Measurements from ENCODE around the gene SPAG4. TPM values are rescaled to one million over a fixed set of nuclear protein-coding genes. Genes with fewer than 3 reads are reported as not detected.

SPAG4 gene
- total RNA-seq, 1 donor from 2014 or later: 2.4 TPM

DNA sequence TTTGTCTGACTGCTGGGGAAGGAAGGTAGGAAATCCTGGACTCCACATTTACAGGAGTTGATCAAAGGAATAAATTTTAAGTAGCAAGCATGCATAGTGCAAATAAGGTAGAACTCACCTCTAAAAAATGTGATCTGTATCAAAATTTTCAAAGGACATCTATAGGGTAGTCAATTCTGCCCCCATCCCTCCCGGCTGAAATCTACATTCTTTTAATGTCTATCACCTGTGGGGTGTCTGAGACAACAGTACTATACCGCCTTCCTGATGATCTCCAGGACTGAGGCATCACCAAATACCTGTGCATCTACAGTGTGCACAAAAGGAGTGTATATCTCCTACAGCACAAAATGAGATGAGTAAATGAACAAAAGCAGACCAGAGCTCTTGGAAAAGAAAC, 29.2 kb downstream of the SPAG4 start:
- Mint-ChIP-seq H3K27ac (no peak overlapping the region), H3K4me3 (no peak overlapping the region), H3K4me1 (ENCODE audit: unreplicated experiment) (peaks cover 16% of the 10 kb centered on the region), H3K9me3 (no peaks in the 10 kb centered on the region), H3K27me3 (no peaks in the 10 kb centered on the region), H3K36me3 (peaks cover 9% of the 10 kb centered on the region)
- no peak for DNase-seq (ENCODE audit: extremely low spot score, unreplicated experiment)
- TF ChIP-seq, protein P1, sequence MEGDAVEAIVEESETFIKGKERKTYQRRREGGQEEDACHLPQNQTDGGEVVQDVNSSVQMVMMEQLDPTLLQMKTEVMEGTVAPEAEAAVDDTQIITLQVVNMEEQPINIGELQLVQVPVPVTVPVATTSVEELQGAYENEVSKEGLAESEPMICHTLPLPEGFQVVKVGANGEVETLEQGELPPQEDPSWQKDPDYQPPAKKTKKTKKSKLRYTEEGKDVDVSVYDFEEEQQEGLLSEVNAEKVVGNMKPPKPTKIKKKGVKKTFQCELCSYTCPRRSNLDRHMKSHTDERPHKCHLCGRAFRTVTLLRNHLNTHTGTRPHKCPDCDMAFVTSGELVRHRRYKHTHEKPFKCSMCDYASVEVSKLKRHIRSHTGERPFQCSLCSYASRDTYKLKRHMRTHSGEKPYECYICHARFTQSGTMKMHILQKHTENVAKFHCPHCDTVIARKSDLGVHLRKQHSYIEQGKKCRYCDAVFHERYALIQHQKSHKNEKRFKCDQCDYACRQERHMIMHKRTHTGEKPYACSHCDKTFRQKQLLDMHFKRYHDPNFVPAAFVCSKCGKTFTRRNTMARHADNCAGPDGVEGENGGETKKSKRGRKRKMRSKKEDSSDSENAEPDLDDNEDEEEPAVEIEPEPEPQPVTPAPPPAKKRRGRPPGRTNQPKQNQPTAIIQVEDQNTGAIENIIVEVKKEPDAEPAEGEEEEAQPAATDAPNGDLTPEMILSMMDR (conservative IDR thresholded peaks at IDR 0.05): no peak

DNA sequence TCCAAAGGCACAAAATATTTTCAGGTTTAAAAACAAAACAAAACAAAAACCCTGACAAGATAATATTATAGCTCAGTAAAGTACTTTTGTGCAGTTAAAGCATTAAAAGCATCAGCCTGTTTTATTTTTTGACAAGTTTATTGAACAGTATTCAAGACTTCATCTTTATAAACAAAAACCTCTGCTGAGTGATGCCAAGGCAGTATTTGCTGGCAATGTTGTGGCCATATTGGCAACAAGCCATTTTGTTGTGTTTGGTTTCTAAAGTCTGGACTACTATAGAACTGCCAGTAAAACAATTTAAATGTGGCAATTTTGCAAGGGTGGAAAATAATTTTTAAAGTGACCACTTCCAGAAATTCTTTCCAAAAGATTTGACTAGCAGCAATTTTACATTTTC, 33.2 kb downstream of the SPAG4 start:
- TF ChIP-seq, protein P1 (conservative IDR thresholded peaks at IDR 0.05): no peak
- peaks cover 13% of the 10 kb centered on the region for H3K36me3 Mint-ChIP-seq
- H3K4me1 Mint-ChIP-seq (ENCODE audit: unreplicated experiment): peaks cover 9% of the 10 kb centered on the region
- no peak overlapping the region for H3K27ac Mint-ChIP-seq
- no peaks in the 10 kb centered on the region for H3K27me3 Mint-ChIP-seq
- H3K4me3 Mint-ChIP-seq: no peak overlapping the region
- no peak for DNase-seq (ENCODE audit: extremely low spot score, unreplicated experiment)
- H3K9me3 Mint-ChIP-seq: no peaks in the 10 kb centered on the region

DNA sequence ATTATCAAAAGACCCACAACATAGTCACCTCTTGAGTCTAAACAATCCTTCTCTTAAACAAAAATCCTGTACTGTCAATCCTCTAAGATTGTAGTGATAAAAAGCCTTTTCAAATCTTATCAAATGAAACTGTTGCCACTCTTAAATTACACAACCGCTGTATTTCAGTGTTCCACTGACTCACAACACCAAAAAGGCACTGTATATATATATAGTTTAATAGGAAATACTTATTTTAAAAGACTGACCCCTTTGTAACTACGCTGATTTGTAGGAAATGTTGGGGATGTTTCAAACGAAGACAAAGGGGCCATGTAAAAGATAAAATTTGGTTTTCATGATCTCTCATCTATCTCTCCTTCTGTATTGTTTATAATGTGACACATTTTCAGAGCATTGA, 35.0 kb downstream of the SPAG4 start:
- no peak for DNase-seq (ENCODE audit: extremely low spot score, unreplicated experiment)
- H3K4me1 Mint-ChIP-seq (ENCODE audit: unreplicated experiment): peaks cover 6% of the 10 kb centered on the region
- H3K27me3 Mint-ChIP-seq: no peaks in the 10 kb centered on the region
- H3K4me3 Mint-ChIP-seq: no peak overlapping the region
- no peaks in the 10 kb centered on the region for H3K9me3 Mint-ChIP-seq
- H3K36me3 Mint-ChIP-seq: peaks cover 13% of the 10 kb centered on the region
- TF ChIP-seq, protein P1 (conservative IDR thresholded peaks at IDR 0.05): no peak
- no peak overlapping the region for H3K27ac Mint-ChIP-seq

DNA sequence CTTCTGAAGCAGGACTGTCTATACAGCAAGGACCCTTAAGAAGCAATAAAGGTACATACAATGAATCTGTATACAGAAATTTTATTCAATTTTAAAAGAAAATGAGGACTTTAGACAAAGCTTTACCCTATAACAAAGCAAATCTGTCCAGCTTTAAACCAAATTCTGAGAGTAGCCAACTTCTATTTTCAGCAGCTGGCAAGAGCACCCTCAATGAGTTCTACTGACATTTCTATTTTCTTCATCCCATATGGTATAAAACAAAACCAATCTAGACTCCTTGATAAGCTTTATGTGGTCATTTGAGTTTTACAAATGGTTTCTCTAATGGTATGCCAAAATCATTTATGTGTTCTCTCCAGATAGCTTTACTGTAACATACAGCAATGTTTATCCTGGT, 36.3 kb downstream of the SPAG4 start:
- Mint-ChIP-seq H3K36me3 (peaks cover 13% of the 10 kb centered on the region), H3K27ac (no peak overlapping the region), H3K9me3 (no peaks in the 10 kb centered on the region), H3K27me3 (no peaks in the 10 kb centered on the region), H3K4me1 (ENCODE audit: unreplicated experiment) (peaks cover 6% of the 10 kb centered on the region), H3K4me3 (no peak overlapping the region)
- TF ChIP-seq, protein P1 (conservative IDR thresholded peaks at IDR 0.05): no peak
- DNase-seq (ENCODE audit: extremely low spot score, unreplicated experiment): no peak

DNA sequence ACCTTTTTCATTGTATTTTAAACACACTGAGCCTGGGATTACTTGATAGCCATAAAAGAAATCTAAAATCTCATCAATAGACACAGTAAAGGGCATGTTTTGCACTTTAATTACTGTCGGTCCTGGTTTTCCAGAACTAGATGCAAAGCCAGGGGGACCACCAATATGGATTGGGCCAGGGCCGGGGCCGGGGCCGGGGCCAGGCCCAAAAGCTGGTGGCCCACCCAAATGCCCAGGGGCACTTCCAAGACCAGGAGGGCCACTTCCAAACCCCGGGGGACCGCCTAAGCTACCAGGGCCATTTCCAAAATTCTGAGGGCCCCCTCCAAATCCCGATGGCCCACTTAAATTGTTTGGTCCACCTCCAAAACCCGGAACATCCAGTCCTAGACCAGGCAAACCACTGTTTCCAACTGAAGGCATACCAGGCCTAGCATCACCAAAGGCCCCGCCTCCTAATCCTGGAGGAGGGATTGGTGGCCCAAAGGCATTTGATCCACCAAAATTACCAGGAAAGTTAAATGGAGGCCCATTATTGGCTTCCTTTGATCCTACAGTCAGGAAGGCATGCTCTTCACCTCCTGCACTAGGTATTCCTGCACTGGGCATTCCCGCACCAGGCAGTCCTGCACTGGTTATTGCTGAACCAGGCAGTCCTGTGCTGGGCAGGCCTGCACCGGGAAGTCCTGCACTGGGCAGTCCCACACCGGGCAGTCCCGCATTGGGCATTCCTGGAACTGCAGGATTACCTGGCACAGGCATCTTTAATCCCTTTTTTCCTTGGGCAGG, 37.2 kb downstream of the SPAG4 start:
- Mint-ChIP-seq H3K36me3 (peaks cover 17% of the 10 kb centered on the region), H3K27me3 (no peaks in the 10 kb centered on the region), H3K4me3 (no peak overlapping the region), H3K27ac (no peak overlapping the region), H3K9me3 (no peaks in the 10 kb centered on the region), H3K4me1 (ENCODE audit: unreplicated experiment) (peaks cover 12% of the 10 kb centered on the region)
- no peak for DNase-seq (ENCODE audit: extremely low spot score, unreplicated experiment)
- TF ChIP-seq, protein P1 (conservative IDR thresholded peaks at IDR 0.05): no peak
